Measurements from ENCODE around the gene PLAGL2. TPM values are rescaled to one million over a fixed set of nuclear protein-coding genes. Genes with fewer than 3 reads are reported as not detected.

PLAGL2 gene
- total RNA-seq, 1 donor from 2014 or later, result 70.4 TPM

- TF ChIP-seq CTCF (conservative IDR thresholded peaks at IDR 0.05), result no peak
Observed at GRCh38 chr20:32158943-32159660, 48.4 kb downstream of the PLAGL2 start.

GRCh38 chr20:32158351-32158750 lies 49.2 kb downstream of the PLAGL2 start:
- no peak for DNase-seq (ENCODE audit: low read depth, low spot score)
- peak overlapping the region; percentile 75 for H3K27ac Mint-ChIP-seq (ENCODE audit: unreplicated experiment)
- no peak for TF ChIP-seq CTCF (conservative IDR thresholded peaks at IDR 0.05)
- H3K36me3 Mint-ChIP-seq (ENCODE audit: low read depth), result peaks cover 24% of the 10 kb centered on the region
- H3K4me1 Mint-ChIP-seq, result no peaks in the 10 kb centered on the region
- no peak overlapping the region for H3K4me3 Mint-ChIP-seq
- no peaks in the 10 kb centered on the region for H3K27me3 Mint-ChIP-seq (ENCODE audit: low read depth)
- no peaks in the 10 kb centered on the region for H3K9me3 Mint-ChIP-seq

More at GRCh38 chr20:32158943-32159660, 48.4 kb downstream of the PLAGL2 start:
- H3K36me3 Mint-ChIP-seq (ENCODE audit: low read depth), result peaks cover 25% of the 10 kb centered on the region
- H3K9me3 Mint-ChIP-seq, result no peaks in the 10 kb centered on the region
- no peak overlapping the region for H3K4me3 Mint-ChIP-seq
- H3K4me1 Mint-ChIP-seq, result no peaks in the 10 kb centered on the region
- H3K27me3 Mint-ChIP-seq (ENCODE audit: low read depth), result no peaks in the 10 kb centered on the region
- no peak for DNase-seq (ENCODE audit: low read depth, low spot score)
- no peak overlapping the region for H3K27ac Mint-ChIP-seq (ENCODE audit: unreplicated experiment)

GRCh38 chr20:32157611-32158010 lies 49.9 kb downstream of the PLAGL2 start:
- Mint-ChIP-seq H3K27ac (ENCODE audit: unreplicated experiment) (no peak overlapping the region), H3K36me3 (ENCODE audit: low read depth) (peaks cover 25% of the 10 kb centered on the region), H3K27me3 (ENCODE audit: low read depth) (no peaks in the 10 kb centered on the region), H3K4me1 (no peaks in the 10 kb centered on the region), H3K9me3 (no peaks in the 10 kb centered on the region), H3K4me3 (no peak overlapping the region)
- no peak for DNase-seq (ENCODE audit: low read depth, low spot score)
- TF ChIP-seq CTCF (conservative IDR thresholded peaks at IDR 0.05), result no peak

GRCh38 chr20:32155017-32155981 lies 52.2 kb downstream of the PLAGL2 start:
- Mint-ChIP-seq H3K27me3 (ENCODE audit: low read depth) (no peaks in the 10 kb centered on the region), H3K9me3 (no peaks in the 10 kb centered on the region), H3K4me1 (no peaks in the 10 kb centered on the region), H3K4me3 (no peak overlapping the region), H3K36me3 (ENCODE audit: low read depth) (peaks cover 20% of the 10 kb centered on the region), H3K27ac (ENCODE audit: unreplicated experiment) (peak overlapping the region; percentile 45)
- DNase-seq (ENCODE audit: low read depth, low spot score), result peak; percentile 35
- TF ChIP-seq CTCF (conservative IDR thresholded peaks at IDR 0.05), result peak; percentile 59

GRCh38 chr20:32153771-32154170 lies 53.8 kb downstream of the PLAGL2 start:
- no peak for DNase-seq (ENCODE audit: low read depth, low spot score)
- H3K4me3 Mint-ChIP-seq, result no peak overlapping the region
- H3K36me3 Mint-ChIP-seq (ENCODE audit: low read depth), result peaks cover 17% of the 10 kb centered on the region
- no peaks in the 10 kb centered on the region for H3K9me3 Mint-ChIP-seq
- peak overlapping the region; percentile 68 for H3K27ac Mint-ChIP-seq (ENCODE audit: unreplicated experiment)
- no peaks in the 10 kb centered on the region for H3K27me3 Mint-ChIP-seq (ENCODE audit: low read depth)
- no peaks in the 10 kb centered on the region for H3K4me1 Mint-ChIP-seq
- TF ChIP-seq CTCF (conservative IDR thresholded peaks at IDR 0.05), result no peak
